ENCODE results near the gene NT5DC1. TPM values are rescaled to one million over a fixed set of nuclear protein-coding genes. Genes with fewer than 3 reads are reported as not detected.

NT5DC1 gene
- polyA plus RNA-seq, 4 donors, result 20.6 to 50.6 (median 45.5) TPM

DNA sequence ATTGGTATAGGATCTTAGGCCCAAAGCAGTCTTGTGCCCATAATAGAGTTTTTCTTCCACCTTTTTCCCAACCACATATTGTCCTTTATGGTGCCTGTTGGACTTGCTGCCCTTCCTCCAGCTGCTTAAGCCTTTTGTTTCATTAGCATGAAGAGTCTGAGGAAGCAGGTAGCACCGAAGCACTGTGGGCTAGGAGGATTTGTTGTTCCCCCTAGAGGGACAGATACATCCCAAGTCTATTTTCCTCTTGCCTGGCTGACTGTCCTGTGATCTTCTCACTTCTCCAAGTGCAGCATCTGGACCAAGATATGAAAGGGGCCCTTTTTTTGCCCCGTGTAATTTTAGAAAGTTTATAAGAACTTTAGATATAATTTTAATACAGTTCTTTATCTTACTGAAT lies 75.9 kb downstream of the NT5DC1 start:
- no peak for DNase-seq (ENCODE audit: low read depth in 4 of 4, low spot score in 3 of 4)

GRCh38 chr6:116180375-116180774 lies 79.7 kb downstream of the NT5DC1 start:
- DNase-seq (ENCODE audit: low read depth in 4 of 4, low spot score in 3 of 4), result no peak

DNA sequence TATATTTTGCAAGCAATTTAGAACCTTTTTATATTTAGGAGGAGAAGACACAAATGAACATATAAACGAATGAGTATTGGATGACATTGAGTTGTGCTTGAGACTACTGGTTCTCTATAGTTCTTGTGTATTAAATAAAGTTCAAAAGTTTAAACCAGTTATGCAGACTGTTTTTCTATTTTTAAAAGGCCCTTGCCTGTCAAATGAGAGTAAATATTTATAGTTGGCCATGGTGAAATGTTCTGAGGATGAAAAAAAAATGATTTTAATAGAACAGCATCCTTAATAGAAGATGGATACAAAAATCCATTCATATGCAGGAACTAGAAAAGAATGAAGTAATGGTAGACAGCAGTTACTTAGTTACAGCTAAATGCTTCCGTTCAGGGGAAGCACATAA lies 88.8 kb downstream of the NT5DC1 start:
- DNase-seq (ENCODE audit: low read depth in 4 of 4, low spot score in 3 of 4), result no peak

DNA sequence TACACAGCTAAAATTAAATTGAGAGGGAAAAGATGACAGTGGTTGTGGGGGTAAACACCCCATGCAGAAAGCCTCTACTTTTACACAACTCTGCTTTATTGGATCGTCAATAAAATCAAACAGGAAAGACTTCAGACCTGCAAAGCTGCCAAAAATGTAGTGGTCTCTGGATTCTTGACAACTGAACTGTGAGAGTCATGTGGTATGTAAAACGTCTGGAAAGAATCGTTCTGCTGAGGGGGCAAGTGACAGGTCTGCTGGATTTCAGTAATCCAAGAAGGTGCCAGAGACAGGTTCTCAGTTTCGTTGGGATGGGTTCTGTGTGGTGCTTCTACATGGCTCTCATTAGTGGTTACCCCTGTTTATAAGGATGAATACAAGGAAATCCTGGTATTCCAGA lies 89.9 kb downstream of the NT5DC1 start:
- DNase-seq (ENCODE audit: low read depth in 4 of 4, low spot score in 3 of 4), result no peak

GRCh38 chr6:116191881-116192280 lies 91.2 kb downstream of the NT5DC1 start:
- DNase-seq (ENCODE audit: low read depth in 4 of 4, low spot score in 3 of 4), result no peak

DNA sequence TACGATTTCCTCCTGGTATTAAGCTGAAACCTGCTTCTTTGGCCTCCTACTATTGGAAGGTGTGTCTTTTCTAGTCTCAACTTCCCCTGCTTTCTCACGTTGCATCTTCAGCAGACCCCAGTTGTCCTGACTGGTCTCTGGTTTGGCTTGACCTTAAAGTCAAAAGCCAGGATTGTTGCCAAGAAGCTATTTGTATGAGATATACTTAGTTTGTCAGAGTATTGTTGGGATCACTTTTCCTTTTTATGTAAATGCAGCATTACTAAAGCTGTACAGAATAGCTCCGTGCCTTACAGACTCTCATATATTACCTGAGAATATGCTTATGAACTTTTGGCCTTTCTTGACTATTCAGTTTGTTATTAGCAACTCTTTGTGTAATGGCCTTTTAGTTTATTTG lies 92.1 kb downstream of the NT5DC1 start:
- DNase-seq (ENCODE audit: low read depth in 4 of 4, low spot score in 3 of 4), result no peak

GRCh38 chr6:116196841-116197240 lies 96.2 kb downstream of the NT5DC1 start:
- DNase-seq (ENCODE audit: low read depth in 4 of 4, low spot score in 3 of 4), result no peak

DNA sequence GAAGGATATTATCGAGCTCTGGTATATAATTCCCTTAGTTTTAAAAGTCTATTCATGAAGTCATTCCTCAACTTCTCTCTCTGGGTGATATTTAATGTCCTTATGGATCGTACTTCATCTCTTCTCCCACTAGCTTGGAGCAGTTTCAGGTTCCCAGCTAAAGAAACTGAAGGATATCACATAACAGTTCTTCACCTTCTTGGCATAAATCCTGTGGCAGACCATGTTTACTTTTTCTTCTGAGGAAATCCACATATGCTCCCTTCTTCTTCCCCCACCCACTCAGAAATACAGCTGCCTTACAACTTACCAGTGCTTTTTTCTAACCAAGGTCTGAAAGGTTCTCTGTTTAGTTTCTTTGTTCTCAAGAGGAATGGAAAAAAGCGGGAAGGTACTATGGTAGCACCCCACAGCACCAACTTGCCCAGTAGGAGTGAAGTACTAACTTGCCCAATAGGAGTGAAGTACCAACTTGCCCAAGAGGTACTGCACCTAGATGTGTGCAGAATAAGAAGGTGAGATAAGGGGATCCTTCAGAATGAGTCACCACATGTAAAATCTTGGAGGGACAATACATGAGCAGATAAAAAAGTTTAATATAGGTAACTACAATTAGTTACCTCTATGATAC lies 100.1 kb downstream of the NT5DC1 start:
- peak in 1 of 4 donors; percentile 19 for DNase-seq (ENCODE audit: low read depth in 4 of 4, low spot score in 3 of 4)

- no peak for DNase-seq (ENCODE audit: low read depth in 4 of 4, low spot score in 3 of 4)
These were observed 100.9 kb downstream of the NT5DC1 start for GRCh38 chr6:116201538-116201937.

DNA sequence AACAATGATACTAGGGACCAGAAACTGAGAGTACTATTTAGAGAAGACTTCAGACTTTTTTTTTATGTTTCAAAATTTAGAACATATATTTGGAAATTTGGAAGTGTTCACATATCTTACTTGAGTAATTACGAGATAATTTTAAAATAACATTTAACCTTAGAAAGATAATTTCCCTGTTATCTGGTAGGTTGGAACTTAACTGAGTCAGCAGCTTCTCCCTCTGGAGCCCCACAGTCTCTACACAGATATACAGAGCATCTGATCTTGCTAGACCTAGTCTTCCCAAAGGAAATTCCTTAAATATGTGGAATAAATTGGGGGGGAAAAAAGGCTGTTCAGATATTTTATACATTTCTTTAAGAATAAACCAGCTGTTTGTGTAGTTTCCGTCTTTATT lies 104.6 kb downstream of the NT5DC1 start:
- DNase-seq (ENCODE audit: low read depth in 4 of 4, low spot score in 3 of 4), result no peak

DNA sequence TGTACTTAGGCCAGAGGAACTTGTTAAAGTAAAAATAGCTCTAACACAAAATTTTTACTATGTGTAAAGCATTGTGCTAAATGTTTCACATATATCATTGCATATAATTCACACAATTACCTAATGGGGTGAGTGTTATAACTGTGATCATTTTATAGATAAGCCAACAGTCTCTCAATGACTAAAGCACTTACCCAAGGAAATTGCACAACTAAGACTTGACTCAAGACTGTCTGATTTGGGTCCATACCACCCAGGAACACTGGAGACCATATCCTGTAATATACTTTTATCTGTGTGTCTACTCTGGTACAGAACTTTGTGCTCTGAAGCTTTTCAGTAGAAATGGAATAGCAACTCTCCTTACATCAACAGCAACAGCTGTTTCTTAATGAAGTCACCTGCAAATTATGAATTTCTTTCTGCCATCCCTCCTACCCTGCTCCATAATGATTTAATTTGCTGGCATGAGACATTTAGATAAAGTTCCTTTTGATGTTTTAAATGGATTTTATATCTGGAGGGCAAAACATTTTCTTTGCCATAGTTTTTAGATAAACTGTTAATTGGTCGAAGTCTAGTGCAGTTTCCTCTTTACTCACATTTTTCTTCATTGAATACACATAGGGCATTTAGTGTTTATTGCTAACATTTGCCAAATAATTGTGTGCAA lies 105.7 kb downstream of the NT5DC1 start:
- DNase-seq (ENCODE audit: low read depth in 4 of 4, low spot score in 3 of 4), result no peak

GRCh38 chr6:116208056-116208785 lies 107.6 kb downstream of the NT5DC1 start:
- DNase-seq (ENCODE audit: low read depth in 4 of 4, low spot score in 3 of 4), result no peak

DNA sequence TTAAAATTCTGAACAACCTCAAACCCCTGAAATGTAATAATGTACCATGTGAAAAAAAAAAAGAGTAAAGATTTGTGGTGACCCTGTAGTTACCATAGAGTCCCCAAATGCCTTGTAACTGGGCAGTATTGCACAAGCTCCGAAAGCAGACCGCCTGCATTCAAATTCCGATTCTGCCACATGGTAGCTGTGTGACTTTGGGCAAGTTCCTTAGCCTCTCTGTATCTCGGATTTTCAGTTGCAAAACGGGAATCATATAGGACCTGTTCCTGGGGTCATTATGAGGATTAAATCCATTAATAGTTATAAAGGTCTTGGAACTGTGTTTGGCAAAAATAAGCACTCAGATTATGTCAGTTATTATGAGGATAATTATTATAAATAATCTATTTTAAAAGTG lies 109.7 kb downstream of the NT5DC1 start:
- no peak for DNase-seq (ENCODE audit: low read depth in 4 of 4, low spot score in 3 of 4)

- DNase-seq (ENCODE audit: low read depth in 4 of 4, low spot score in 3 of 4), result no peak
These were observed 110.2 kb downstream of the NT5DC1 start for GRCh38 chr6:116210750-116211425.

- DNase-seq (ENCODE audit: low read depth in 4 of 4, low spot score in 3 of 4), result no peak
These were observed 114.0 kb downstream of the NT5DC1 start for GRCh38 chr6:116214681-116215080.

DNA sequence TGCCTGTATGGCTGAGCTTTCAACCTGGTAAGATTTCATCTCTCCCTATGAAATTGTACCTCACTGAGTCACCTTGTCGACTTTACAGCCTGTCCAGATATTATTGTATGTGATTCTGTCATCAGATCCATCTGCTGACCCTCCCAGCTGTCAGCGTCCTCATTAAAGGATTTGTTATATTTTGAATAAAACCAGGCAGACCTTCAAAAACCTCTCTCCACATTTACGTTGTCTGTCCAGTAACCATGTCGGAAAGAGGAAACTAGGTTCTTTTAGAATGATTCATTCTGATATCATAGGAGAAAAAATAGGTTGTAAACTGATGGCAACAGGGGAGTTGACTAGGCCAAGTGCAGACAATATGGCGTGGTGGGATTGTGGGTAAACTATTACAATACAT lies 114.8 kb downstream of the NT5DC1 start:
- no peak for DNase-seq (ENCODE audit: low read depth in 4 of 4, low spot score in 3 of 4)

DNA sequence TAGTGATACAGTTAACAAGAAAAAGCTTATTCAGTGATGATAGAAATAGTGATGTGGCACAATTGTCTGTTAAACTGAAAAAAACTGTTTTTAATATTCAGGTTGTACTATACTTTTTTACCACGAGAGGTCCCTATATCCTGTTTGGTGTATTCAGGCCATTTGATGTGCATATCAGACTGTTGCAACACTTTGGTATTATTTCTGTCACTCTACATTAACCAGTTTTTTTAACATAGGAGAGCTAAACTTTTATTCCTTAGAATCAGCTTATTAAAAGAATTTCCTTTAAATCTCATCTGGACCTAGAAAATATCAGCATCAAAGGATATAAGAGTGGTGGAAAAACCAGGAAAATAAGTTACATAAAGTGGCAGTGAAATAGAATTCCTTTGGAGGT lies 116.4 kb downstream of the NT5DC1 start:
- DNase-seq (ENCODE audit: low read depth in 4 of 4, low spot score in 3 of 4), result no peak

- no peak for DNase-seq (ENCODE audit: low read depth in 4 of 4, low spot score in 3 of 4)
These were observed 117.5 kb downstream of the NT5DC1 start for GRCh38 chr6:116218172-116218633.

- DNase-seq (ENCODE audit: low read depth in 4 of 4, low spot score in 3 of 4), result no peak
These were observed 118.2 kb downstream of the NT5DC1 start for GRCh38 chr6:116218866-116219265.

DNA sequence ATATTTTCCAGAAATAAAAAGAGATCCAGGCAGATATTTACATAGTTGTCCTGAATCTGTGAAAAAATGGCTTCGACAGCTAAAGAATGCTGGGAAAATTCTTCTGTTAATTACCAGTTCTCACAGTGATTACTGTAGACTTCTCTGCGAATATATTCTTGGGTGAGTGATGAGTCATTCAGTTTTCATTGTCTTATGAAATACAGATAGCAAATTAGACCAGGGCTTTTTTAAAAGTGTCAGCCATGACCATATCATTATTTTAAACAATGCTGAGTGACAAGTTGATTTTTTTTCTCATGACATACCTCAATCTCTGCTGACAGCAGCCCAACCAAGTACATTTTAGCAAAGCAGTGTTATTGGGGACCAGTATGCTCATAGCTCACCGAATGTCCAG lies 120.4 kb downstream of the NT5DC1 start:
- DNase-seq (ENCODE audit: low read depth in 4 of 4, low spot score in 3 of 4), result no peak

- no peak for DNase-seq (ENCODE audit: low read depth in 4 of 4, low spot score in 3 of 4)
These were observed 121.3 kb downstream of the NT5DC1 start for GRCh38 chr6:116221911-116222310.
